ENCODE data around the gene BDP1.

- TF ChIP-seq, protein P1, sequence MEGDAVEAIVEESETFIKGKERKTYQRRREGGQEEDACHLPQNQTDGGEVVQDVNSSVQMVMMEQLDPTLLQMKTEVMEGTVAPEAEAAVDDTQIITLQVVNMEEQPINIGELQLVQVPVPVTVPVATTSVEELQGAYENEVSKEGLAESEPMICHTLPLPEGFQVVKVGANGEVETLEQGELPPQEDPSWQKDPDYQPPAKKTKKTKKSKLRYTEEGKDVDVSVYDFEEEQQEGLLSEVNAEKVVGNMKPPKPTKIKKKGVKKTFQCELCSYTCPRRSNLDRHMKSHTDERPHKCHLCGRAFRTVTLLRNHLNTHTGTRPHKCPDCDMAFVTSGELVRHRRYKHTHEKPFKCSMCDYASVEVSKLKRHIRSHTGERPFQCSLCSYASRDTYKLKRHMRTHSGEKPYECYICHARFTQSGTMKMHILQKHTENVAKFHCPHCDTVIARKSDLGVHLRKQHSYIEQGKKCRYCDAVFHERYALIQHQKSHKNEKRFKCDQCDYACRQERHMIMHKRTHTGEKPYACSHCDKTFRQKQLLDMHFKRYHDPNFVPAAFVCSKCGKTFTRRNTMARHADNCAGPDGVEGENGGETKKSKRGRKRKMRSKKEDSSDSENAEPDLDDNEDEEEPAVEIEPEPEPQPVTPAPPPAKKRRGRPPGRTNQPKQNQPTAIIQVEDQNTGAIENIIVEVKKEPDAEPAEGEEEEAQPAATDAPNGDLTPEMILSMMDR (IDR thresholded peaks at IDR 0.05; ENCODE audit: low read depth, low read length): no peak
- TF ChIP-seq EZH2phosphoT487 (IDR thresholded peaks at IDR 0.05; ENCODE audit: low read depth): no peak
Observed at GRCh38 chr5:71587766-71588532, 132.5 kb downstream of the BDP1 start.

All from OCI-LY3 (cell line).